ENCODE measurements around the gene ZNF524. TPM values are rescaled to one million over a fixed set of nuclear protein-coding genes. Genes with fewer than 3 reads are reported as not detected.

Gene ZNF524, protein sequence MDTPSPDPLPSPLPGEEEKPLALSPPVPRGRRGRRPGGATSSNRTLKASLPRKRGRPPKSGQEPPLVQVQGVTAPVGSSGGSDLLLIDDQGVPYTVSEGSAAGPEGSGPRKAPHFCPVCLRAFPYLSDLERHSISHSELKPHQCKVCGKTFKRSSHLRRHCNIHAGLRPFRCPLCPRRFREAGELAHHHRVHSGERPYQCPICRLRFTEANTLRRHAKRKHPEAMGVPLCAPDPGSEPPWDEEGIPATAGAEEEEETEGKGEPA
- 10 to 100 TPM; 30.3 to 45.2 (median 44.4) TPM for total RNA-seq

DNA sequence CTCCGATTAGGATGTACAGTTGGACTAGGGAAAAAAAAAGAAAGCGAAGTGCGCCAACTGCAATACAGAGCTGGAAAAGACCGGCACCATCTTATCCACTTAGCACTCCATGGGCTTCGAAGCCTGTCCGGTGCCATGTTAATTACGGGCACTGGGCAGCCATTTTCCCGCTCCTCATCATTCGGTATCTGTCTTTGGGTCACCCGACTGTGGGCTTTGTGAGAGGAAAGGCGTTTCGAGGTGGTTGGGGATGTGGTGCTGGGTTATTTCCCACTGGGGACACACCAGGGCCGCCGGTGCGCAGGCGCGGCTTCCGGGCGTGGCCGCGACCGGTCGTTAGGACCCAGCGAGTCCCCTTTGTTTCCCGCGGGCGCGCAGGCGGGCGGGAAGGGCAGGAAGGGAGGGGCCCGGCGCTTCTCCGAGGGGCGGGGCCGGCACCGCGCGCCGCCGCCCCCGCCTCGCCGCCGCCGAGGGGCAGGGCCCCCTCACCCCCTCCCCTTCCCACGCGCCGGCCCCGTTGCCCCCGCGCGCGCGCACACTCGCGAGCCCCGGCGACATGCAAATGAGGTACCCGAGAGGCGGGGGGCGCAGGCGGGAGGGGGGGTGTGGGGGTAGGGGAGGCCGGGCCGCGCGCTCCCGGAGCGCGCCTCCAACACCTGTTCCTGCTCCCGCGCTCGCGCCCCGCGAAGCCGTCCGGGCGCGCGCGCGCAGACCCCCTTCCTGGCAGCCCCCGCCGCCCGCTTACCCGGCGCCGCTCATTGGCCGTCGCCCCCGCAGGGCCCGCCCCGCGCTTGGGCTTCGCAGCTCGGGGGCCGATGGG, at the start of gene ZNF524:
Gene ZNF524 (plus strand): TSS at position 447 of the 820 bp plus-strand sequence. CDS start 1,825 bp downstream, outside the sequence.
- Histone ChIP-seq H3K27me3 (no peaks in the 10 kb centered on the region), H3K27ac (peak within 1 kb of the TSS; percentile 96 to 98 (median 96)), H3K4me1 (peaks cover 0 to 30% (median 10%) of the 10 kb centered on the region in 4 donors), H3K36me3 (peaks cover 0 to 26% (median 0%) of the 10 kb centered on the region in 3 donors), H3K4me3 (peak within 1 kb of the TSS; percentile 61 to 99 (median 72)), H3K9me3 (no peaks in the 10 kb centered on the region)
- TF ChIP-seq, protein P1, sequence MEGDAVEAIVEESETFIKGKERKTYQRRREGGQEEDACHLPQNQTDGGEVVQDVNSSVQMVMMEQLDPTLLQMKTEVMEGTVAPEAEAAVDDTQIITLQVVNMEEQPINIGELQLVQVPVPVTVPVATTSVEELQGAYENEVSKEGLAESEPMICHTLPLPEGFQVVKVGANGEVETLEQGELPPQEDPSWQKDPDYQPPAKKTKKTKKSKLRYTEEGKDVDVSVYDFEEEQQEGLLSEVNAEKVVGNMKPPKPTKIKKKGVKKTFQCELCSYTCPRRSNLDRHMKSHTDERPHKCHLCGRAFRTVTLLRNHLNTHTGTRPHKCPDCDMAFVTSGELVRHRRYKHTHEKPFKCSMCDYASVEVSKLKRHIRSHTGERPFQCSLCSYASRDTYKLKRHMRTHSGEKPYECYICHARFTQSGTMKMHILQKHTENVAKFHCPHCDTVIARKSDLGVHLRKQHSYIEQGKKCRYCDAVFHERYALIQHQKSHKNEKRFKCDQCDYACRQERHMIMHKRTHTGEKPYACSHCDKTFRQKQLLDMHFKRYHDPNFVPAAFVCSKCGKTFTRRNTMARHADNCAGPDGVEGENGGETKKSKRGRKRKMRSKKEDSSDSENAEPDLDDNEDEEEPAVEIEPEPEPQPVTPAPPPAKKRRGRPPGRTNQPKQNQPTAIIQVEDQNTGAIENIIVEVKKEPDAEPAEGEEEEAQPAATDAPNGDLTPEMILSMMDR (IDR thresholded peaks at IDR 0.05) = peak in 1 of 6 experiments; percentile 8
- TF ChIP-seq POLR2A (IDR thresholded peaks at IDR 0.05) = peak in 1 of 2 donors; percentile 21
- DNase-seq = peak; percentile 84 to 92 (median 92)

DNA sequence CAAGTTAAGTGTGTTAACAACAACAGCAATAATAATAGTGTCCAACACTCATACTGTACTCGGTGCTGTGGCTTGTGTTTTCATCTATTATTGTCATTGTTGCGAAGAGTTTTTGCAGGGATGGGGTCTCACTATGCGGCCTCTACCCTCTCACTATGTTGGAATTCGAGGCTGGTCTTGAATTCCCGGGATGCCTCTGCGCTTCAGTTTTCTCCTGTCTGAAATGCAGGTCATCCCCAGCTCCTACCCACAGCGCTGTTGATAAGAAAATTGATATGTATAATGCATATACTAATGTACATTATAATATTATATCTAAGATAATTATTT, 49.8 kb upstream of the ZNF524 start:
- Histone ChIP-seq H3K36me3 (no peaks in the 10 kb centered on the region), H3K4me1 (peaks cover 0 to 6% (median 0%) of the 10 kb centered on the region in 4 donors), H3K27me3 (no peaks in the 10 kb centered on the region), H3K9me3 (no peaks in the 10 kb centered on the region), H3K27ac (peak overlapping the region in 1 of 4 donors; percentile 32), H3K4me3 (peak overlapping the region in 1 of 4 donors; percentile 15)
- DNase-seq = no peak
- TF ChIP-seq, protein P1 (IDR thresholded peaks at IDR 0.05) = no peak
- no peak for TF ChIP-seq POLR2A (IDR thresholded peaks at IDR 0.05)

DNA sequence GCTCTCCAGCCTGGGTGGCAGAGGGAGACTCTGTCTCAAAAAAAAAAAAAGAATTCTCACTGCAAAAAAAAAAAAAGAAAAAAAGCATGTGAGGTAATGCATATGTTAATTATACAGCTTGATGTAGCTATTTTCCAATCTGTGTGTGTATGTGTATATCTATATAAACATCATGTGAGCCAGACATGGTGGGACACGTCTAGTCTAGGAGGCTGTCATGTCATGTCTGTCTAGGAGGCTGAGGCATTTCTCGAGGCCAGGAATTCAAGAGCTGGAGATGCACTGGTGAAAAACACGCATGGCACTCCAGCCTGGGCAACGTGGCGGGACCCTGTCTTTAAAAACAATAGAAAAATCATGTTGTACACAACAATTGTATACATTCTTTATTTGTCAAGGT, 47.9 kb upstream of the ZNF524 start:
- no peaks in the 10 kb centered on the region for H3K36me3 ChIP-seq
- no peak for DNase-seq
- no peak overlapping the region for H3K27ac ChIP-seq
- H3K27me3 ChIP-seq = no peaks in the 10 kb centered on the region
- TF ChIP-seq, protein P1 (IDR thresholded peaks at IDR 0.05) = no peak
- no peak for TF ChIP-seq POLR2A (IDR thresholded peaks at IDR 0.05)
- no peaks in the 10 kb centered on the region for H3K9me3 ChIP-seq
- peaks cover 0 to 6% (median 0%) of the 10 kb centered on the region in 4 donors for H3K4me1 ChIP-seq
- no peak overlapping the region for H3K4me3 ChIP-seq

DNA sequence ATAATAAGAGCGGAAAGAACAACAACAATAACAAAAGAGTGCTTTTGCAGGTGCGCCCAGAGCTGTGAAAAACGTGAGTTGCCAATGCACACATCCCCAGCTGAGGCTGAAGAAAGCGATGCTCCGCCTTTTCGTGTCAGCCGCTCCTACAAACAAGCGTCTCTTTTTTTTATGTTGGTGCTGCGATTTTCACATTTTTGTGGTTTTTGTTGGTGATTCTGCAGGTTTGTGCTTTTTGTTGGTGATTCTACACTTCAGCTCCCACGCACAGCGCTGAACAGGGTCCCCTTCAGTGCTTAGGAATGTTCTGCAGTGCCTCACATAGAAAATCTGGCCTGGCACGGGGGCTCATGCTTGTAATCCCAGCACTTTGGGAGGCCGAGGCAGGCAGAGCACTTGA, 47.5 kb upstream of the ZNF524 start:
- Histone ChIP-seq H3K9me3 (no peaks in the 10 kb centered on the region), H3K27ac (no peak overlapping the region), H3K4me3 (no peak overlapping the region), H3K4me1 (peaks cover 0 to 6% (median 0%) of the 10 kb centered on the region in 4 donors), H3K36me3 (no peaks in the 10 kb centered on the region), H3K27me3 (no peaks in the 10 kb centered on the region)
- TF ChIP-seq POLR2A (IDR thresholded peaks at IDR 0.05) = no peak
- TF ChIP-seq, protein P1 (IDR thresholded peaks at IDR 0.05) = no peak
- no peak for DNase-seq

DNA sequence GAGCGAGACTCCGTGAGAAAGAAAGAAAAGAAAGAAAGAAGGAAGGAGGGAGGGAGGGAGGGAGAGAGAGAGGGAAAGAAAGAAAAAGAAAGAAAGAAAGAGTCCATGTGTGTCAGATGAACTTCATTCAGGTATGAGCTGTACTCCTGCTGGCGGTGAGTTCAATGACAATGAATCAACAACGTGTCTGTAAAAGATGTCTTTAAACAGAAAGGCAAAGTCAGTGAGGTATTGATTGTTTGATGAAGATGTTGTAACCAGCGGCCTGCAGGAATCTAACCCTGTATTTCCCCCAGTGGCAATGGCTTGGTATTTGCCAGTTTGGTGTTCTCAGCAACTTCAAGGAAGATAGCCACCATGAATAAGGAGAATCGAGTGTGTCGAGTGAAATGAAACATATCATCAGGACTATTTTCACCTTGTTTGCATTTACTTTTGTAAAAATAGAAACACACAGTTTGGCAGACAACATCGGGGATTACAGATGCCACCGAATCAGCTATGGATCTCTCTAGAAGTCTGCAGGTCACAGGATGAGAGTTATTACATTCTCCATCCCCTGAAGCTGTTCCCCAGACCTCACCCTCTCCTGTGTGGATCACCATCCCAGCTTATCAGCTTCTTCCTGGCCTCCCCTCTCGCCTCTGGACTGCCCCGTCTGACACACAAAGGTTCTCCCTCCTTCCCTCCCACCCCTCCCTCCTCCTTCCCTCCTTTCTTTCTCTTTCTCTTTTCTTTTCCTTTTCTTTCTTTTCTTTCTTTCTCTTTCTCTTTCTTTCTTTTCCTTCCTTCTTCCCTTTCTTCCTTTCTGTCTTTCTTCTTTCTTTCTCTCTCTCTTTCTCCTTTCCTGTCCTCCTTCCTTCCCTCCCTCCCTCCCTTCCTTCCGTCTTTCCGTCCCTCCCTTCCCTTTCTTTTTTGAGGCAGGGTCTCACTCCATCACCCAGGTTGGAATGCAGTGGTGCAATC, 46.6 kb upstream of the ZNF524 start:
- no peak overlapping the region for H3K27ac ChIP-seq

More for the DNA sequence above, 46.6 kb upstream of the ZNF524 start:
- Histone ChIP-seq H3K9me3 (no peaks in the 10 kb centered on the region), H3K36me3 (no peaks in the 10 kb centered on the region), H3K4me3 (no peak overlapping the region), H3K4me1 (peaks cover 0 to 6% (median 0%) of the 10 kb centered on the region in 4 donors), H3K27me3 (no peaks in the 10 kb centered on the region)
- TF ChIP-seq, protein P1 (IDR thresholded peaks at IDR 0.05) = no peak
- DNase-seq = no peak
